K562 (cell line): ENCODE results near the gene CLTB. TPM values are rescaled to one million over a fixed set of nuclear protein-coding genes. Genes with fewer than 3 reads are reported as not detected.

Experiments used
- ATAC-seq: fragments of 200-7000 bp; cut with Tn5 transposase; 3 replicates; pipeline ENCODE4 v1.9.1; 2020; ENCODE audit warnings: moderate library complexity
- BruUV-seq: library from RNA; stranded (reverse); fragments of 400-500 nt; replicated peaks from 2 replicates; lab custom pipeline; 2021; lab: Mats Ljungman, UMichigan
- CTCF ChIA-PET: fragments of 300-600 bp; formaldehyde crosslinking; extraction: SDS; loops from one replicate; lab custom pipeline; 2021; ENCODE audit warnings: low intra/inter-chr PET ratio; lab: Yijun Ruan, JAX
- POLR2A ChIA-PET: fragments of 300-600, 350-650 bp; sonication (Branson Sonifier 250); formaldehyde crosslinking; extraction: SDS; loops from one replicate; lab custom pipeline; 2021; ENCODE audit warnings: antibody characterized with exemption, inconsistent platforms; lab: Yijun Ruan, JAX
- DNase-seq, 4 experiments: peaks; one replicate each; pipeline versions ENCODE4 v3.0.0 to v3.0.0-alpha.2; 2011 to 2018; ENCODE audit warnings: low spot score in 3 of 4, mixed read lengths in 3 of 4; ENCODE audit errors: extremely low read depth in 1 of 4
- FAIRE-seq: peaks from 2 replicates; lab custom pipeline; 2011; peaks lifted over from hg19 to GRCh38; lab: Jason Lieb, UNC
- H2AFZ ChIP-seq: 2 replicates; pipeline ENCODE4 v1.6.0; 2011; ENCODE audit warnings: low read depth, low read length, control low read depth, inconsistent platforms
- H3K27ac ChIP-seq: fragments of 200-600 bp; 3 replicates; pipeline ENCODE4 v1.8.0; 2011; ENCODE audit warnings: low read depth, mild to moderate bottlenecking, control low read depth, inconsistent platforms, low read length, moderate library complexity, mixed read lengths; ENCODE audit errors: extremely low read depth
- H3K27me3 ChIP-seq, 2 experiments: fragments of 300-600 bp in 1 of 2; 2 replicates in 1 of 2; 3 replicates in 1 of 2; pipeline versions ENCODE4 v1.6.0 to v1.8.0; 2011; ENCODE audit warnings: inconsistent platforms in 2 of 2, low read length in 2 of 2, mild to moderate bottlenecking in 1 of 2, mixed read lengths in 1 of 2, moderate library complexity in 1 of 2; ENCODE audit not compliant: control insufficient read depth in 2 of 2, insufficient read depth in 2 of 2
- H3K36me3 ChIP-seq: fragments of 300-600 bp; 3 replicates; pipeline ENCODE4 v1.8.0; 2011; ENCODE audit warnings: mild to moderate bottlenecking, low read length, inconsistent platforms; ENCODE audit not compliant: control insufficient read depth, insufficient read depth
- H3K4me1 ChIP-seq, 2 experiments: fragments of 200-600 bp in 1 of 2; replicated peaks in 1 of 2; 2 replicates in 1 of 2; 3 replicates in 1 of 2; pipeline versions ENCODE4 v1.5.1 to v1.8.0; 2011; ENCODE audit warnings: inconsistent platforms in 2 of 2, low read length in 2 of 2, mild to moderate bottlenecking in 1 of 2, mixed read lengths in 1 of 2, moderate library complexity in 1 of 2; ENCODE audit not compliant: control insufficient read depth in 2 of 2, insufficient read depth in 2 of 2
- H3K4me2 ChIP-seq: 2 replicates; pipeline ENCODE4 v1.6.1; 2011; ENCODE audit warnings: low read length, control low read depth, inconsistent platforms, mixed read lengths; ENCODE audit not compliant: insufficient read depth
- H3K4me3 ChIP-seq: fragments of 200-600 bp; sonication (generic), shearing (Covaris generic); 2 replicates; pipeline ENCODE4 v1.5.1; 2016; ENCODE audit warnings: control low read depth, inconsistent platforms
- H3K79me2 ChIP-seq: fragments of 200-600 bp; 3 replicates; pipeline ENCODE4 v1.8.0; 2011; ENCODE audit warnings: low read length, inconsistent platforms; ENCODE audit not compliant: control insufficient read depth, insufficient read depth
- H3K9ac ChIP-seq, 2 experiments: 2 replicates each; pipeline versions ENCODE4 v1.6.0 to v1.6.1; 2011; ENCODE audit warnings: low read depth in 2 of 2, low read length in 2 of 2, control low read depth in 1 of 2, inconsistent platforms in 1 of 2, mild to moderate bottlenecking in 1 of 2, mixed read lengths in 1 of 2; ENCODE audit not compliant: insufficient read depth in 1 of 2
- H3K9me1 ChIP-seq: one replicate; pipeline ENCODE4 v1.6.0; 2011; ENCODE audit warnings: inconsistent platforms, mild to moderate bottlenecking, low read length, moderate library complexity; ENCODE audit not compliant: control insufficient read depth, insufficient read depth
- H3K9me3 ChIP-seq: replicated peaks from 2 replicates; pipeline ENCODE4 v1.5.1; 2011; ENCODE audit warnings: low read depth, low read length, inconsistent platforms; ENCODE audit not compliant: control insufficient read depth, insufficient read depth
- H4K20me1 ChIP-seq: replicated peaks from 2 replicates; pipeline ENCODE4 v1.6.1; 2011; ENCODE audit warnings: low read length, inconsistent platforms, mixed read lengths; ENCODE audit not compliant: control insufficient read depth, insufficient read depth
- CTBP1 ChIP-seq: fragments of 450-650 bp; IDR thresholded peaks from 2 replicates; pipeline ENCODE4 v1.6.1; 2016; ENCODE audit warnings: borderline replicate concordance
- HCFC1 ChIP-seq: IDR thresholded peaks from 2 replicates; pipeline ENCODE4 v1.6.1; 2012; ENCODE audit warnings: low read depth, low read length, improper control_type of control experiment
- HMBOX1 ChIP-seq: sonication (generic); IDR thresholded peaks from 2 replicates; pipeline ENCODE4 v1.6.1; 2016
- PHF8 ChIP-seq: fragments of 200-600 bp; sonication (generic); IDR thresholded peaks from 2 replicates; pipeline ENCODE4 v1.6.1; 2012; ENCODE audit warnings: mixed run types, mild to moderate bottlenecking, inconsistent platforms, low read length, moderate library complexity, borderline replicate concordance
- PTRF ChIP-seq: fragments of 450-650 bp; IDR thresholded peaks from 2 replicates; pipeline ENCODE4 v1.6.1; 2016; ENCODE audit warnings: mild to moderate bottlenecking, missing genetic modification characterization, missing compliant biosample characterization
- SNIP1 ChIP-seq: fragments of 450-650 bp; IDR thresholded peaks from 2 replicates; pipeline ENCODE4 v1.7.1; 2017; ENCODE audit warnings: low read depth, mild to moderate bottlenecking
- SPI1 ChIP-seq: IDR thresholded peaks from 2 replicates; pipeline ENCODE4 v1.6.1; 2011; ENCODE audit warnings: low read depth, low read length, control low read depth, borderline replicate concordance
- WGBS: fragments of 100-300 bp; shearing (Covaris generic); methylation state at CpG from one replicate; pipeline ENCODE4 v1.1.6; 2016; ENCODE audit warnings: low coverage, mixed read lengths; ENCODE audit not compliant: insufficient coverage; ENCODE audit errors: missing lambda C conversion rate; 5-methylcytosine and 5-hydroxymethylcytosine counted together
- in situ Hi-C: fragments of 300-500 bp; cut with MboI; formaldehyde crosslinking; loops from 4 replicates; pipeline ENCODE4 v1.15.0; 2018; ENCODE audit warnings: inconsistent platforms, mixed read lengths
- intact Hi-C: fragments of 100-400 bp; cut with micrococcal nuclease; formaldehyde crosslinking; loops from 2 replicates; pipeline ENCODE4 v1.14.2; 2022
- polyA plus RNA-seq, 8 experiments: library from polyadenylated mRNA; depleted of rRNA in 4 of 8; stranded (reverse) in 5 of 8; unstranded in 3 of 8; fragments of >200 nt; fragmentation: Nextera tagmentation in 2 of 8; fragmentation: Illumina TruSeq in 1 of 8; extraction: Ambion mirVana in 2 of 8; extraction: Trizol in 1 of 8; gene quantifications; 2 replicates each; pipeline versions ENCODE4 v1.2.1 to v1.2.3, GENCODE V29; 2011 to 2014; ENCODE audit warnings: inconsistent platforms in 1 of 8, missing spikeins in 1 of 8
- total RNA-seq, 7 experiments: library from RNA; depleted of rRNA in 6 of 7; stranded (reverse); fragments of >200 nt in 6 of 7; fragmentation: Illumina TruSeq in 2 of 7; extraction: Trizol in 2 of 7; gene quantifications; 2 replicates each; pipeline versions ENCODE4 v1.2.1 to v1.2.3, GENCODE V29; 2011 to 2021; ENCODE audit warnings: low replicate concordance in 1 of 7

CLTB gene
- total and polyA plus RNA-seq, 9 of the 15 experiments (the other 6 are each of a cell fraction or from before 2014, with no cell fraction given): 1.8 to 117 (median 39.0) TPM

GRCh38 chr5:176379881-176380280 is 36.5 kb downstream of the CLTB start:
- ATAC-seq: no peak
- no TSS peak for BruUV-seq
- Histone ChIP-seq H3K27ac (no peak overlapping the region), H3K9ac (no peak overlapping the region), H3K4me1 (peaks cover 0 to 4% of the 10 kb centered on the region in 2 experiments; a peak in 1 of 5 replicates)
- TF ChIP-seq PHF8: no peak
- peak; percentile 83 for TF ChIP-seq SPI1
- no peak for TF ChIP-seq HCFC1
- no peak for TF ChIP-seq SNIP1
- TF ChIP-seq HMBOX1: peak; percentile 70
- no peak for TF ChIP-seq CTBP1
- TF ChIP-seq PTRF (tag): no peak
- TF ChIP-seq, all 486 proteins: peak for 2
- FAIRE-seq (no peak), DNase-seq (no peak)
- 51% methylated on average over 3 of the region's 3 CpGs for WGBS
- H3K27me3 ChIP-seq: no peaks in the 10 kb centered on the region
- H3K9me3 ChIP-seq: no peaks in the 10 kb centered on the region
- H3K9me1 ChIP-seq: no peaks in the 10 kb centered on the region
- no peaks in the 10 kb centered on the region for H4K20me1 ChIP-seq
- H3K4me3 ChIP-seq: no peak overlapping the region
- H3K4me2 ChIP-seq: no peak overlapping the region
- H3K79me2 ChIP-seq: peaks cover 2% of the 10 kb centered on the region; the same call in 1 of the 3 replicates
- in situ Hi-C loops: no loop called here
- intact Hi-C loops: no loop called here
- ChIA-PET CTCF (no interaction called here), POLR2A (interaction anchor here (0.9 to 1.2 kb wide), 2 partner anchors 12 to 86 kb away, joined by 4 read pairs; no protein-coding TSS in a partner anchor)
- no peak overlapping the region for H2AFZ ChIP-seq
- H3K36me3 ChIP-seq: peaks cover 49% of the 10 kb centered on the region
